Right forelimb (tissue), 1 donor: Measurements from ENCODE around the gene XK.

Experiments used
- DNase-seq: peaks from one replicate; pipeline ENCODE4 v3.0.0-alpha.2; 2018

XK gene

GRCh38 chrX:37679888-37680287 lies 5.7 kb upstream of the XK start:
- no peak for DNase-seq

GRCh38 chrX:37684426-37684825 lies 1.2 kb upstream of the XK start:
- DNase-seq = no peak

- no peak for DNase-seq
Measured at GRCh38 chrX:37684973-37685372, 618 bp upstream of the XK start.

- DNase-seq = no peak
Measured at GRCh38 chrX:37686369-37686995, 891 bp downstream of the XK start.

- DNase-seq = no peak
Measured at GRCh38 chrX:37686996-37687395, 1.4 kb downstream of the XK start.

- no peak for DNase-seq
Measured at GRCh38 chrX:37690119-37690518, 4.5 kb downstream of the XK start.

- no peak for DNase-seq
Measured at GRCh38 chrX:37692918-37693317, 7.3 kb downstream of the XK start.

GRCh38 chrX:37697169-37697760 lies 11.7 kb downstream of the XK start:
- no peak for DNase-seq

GRCh38 chrX:37701588-37701987 lies 16.0 kb downstream of the XK start:
- no peak for DNase-seq

GRCh38 chrX:37711991-37712390 lies 26.4 kb downstream of the XK start:
- DNase-seq = no peak

GRCh38 chrX:37712458-37712857 lies 26.9 kb downstream of the XK start:
- DNase-seq = no peak

- DNase-seq = no peak
Measured at GRCh38 chrX:37714479-37714878, 28.9 kb downstream of the XK start.

GRCh38 chrX:37716602-37717001 lies 31.0 kb downstream of the XK start:
- DNase-seq = no peak

GRCh38 chrX:37717708-37718107 lies 32.1 kb downstream of the XK start:
- no peak for DNase-seq

- DNase-seq = no peak
Measured at GRCh38 chrX:37722595-37722994, 37.0 kb downstream of the XK start.

GRCh38 chrX:37726346-37726745 lies 40.8 kb downstream of the XK start:
- no peak for DNase-seq

- DNase-seq = peak; percentile 72
Measured at GRCh38 chrX:37745354-37745753, 59.8 kb downstream of the XK start.

GRCh38 chrX:37745835-37746217 lies 60.2 kb downstream of the XK start:
- DNase-seq = no peak

- DNase-seq = no peak
Measured at GRCh38 chrX:37746218-37746941, 60.8 kb downstream of the XK start.

GRCh38 chrX:37746951-37747350 lies 61.4 kb downstream of the XK start:
- DNase-seq = no peak

- DNase-seq = no peak
Measured at GRCh38 chrX:37752281-37752680, 66.7 kb downstream of the XK start.

GRCh38 chrX:37752936-37753335 lies 67.3 kb downstream of the XK start:
- no peak for DNase-seq

- DNase-seq = no peak
Measured at GRCh38 chrX:37753384-37753783, 67.8 kb downstream of the XK start.

GRCh38 chrX:37754516-37754915 lies 68.9 kb downstream of the XK start:
- DNase-seq = no peak

- DNase-seq = no peak
Measured at GRCh38 chrX:37755025-37755424, 69.4 kb downstream of the XK start.
